ENCODE measurements around the gene FBXO28.
"Not testable (repeated sequence)": the region's sequence is repeated elsewhere in the genome, so short reads cannot be mapped to it uniquely, and the experiment has no call there.

The FBXO28 gene

GRCh38 chr1:224185208-224185607, 71.3 kb downstream of the FBXO28 start:
- no peak for DNase-seq

- DNase-seq, result no peak
Measured at GRCh38 chr1:224188286-224188685, 74.4 kb downstream of the FBXO28 start.

GRCh38 chr1:224189561-224189960, 75.7 kb downstream of the FBXO28 start:
- DNase-seq, result no peak

- no peak for DNase-seq
Measured at GRCh38 chr1:224192082-224192788, 78.3 kb downstream of the FBXO28 start.

- no peak for DNase-seq
Measured at GRCh38 chr1:224193319-224193966, 79.5 kb downstream of the FBXO28 start.

GRCh38 chr1:224196813-224197600, 83.1 kb downstream of the FBXO28 start:
- DNase-seq, result no peak

GRCh38 chr1:224198572-224198971, 84.7 kb downstream of the FBXO28 start:
- DNase-seq, result no peak

GRCh38 chr1:224199679-224200078, 85.8 kb downstream of the FBXO28 start:
- no peak for DNase-seq

GRCh38 chr1:224201383-224201782, 87.5 kb downstream of the FBXO28 start:
- no peak for DNase-seq

- DNase-seq, result no peak
Measured at GRCh38 chr1:224201853-224202252, 87.9 kb downstream of the FBXO28 start.

GRCh38 chr1:224203243-224204016, 89.5 kb downstream of the FBXO28 start:
- DNase-seq, result peak; percentile 61

- peak; percentile 41 for DNase-seq
Measured at GRCh38 chr1:224205438-224205840, 91.5 kb downstream of the FBXO28 start.

- not testable (repeated sequence) for DNase-seq
Measured at GRCh38 chr1:224205931-224206538, 92.1 kb downstream of the FBXO28 start.

- peak; percentile 39 for DNase-seq
Measured at GRCh38 chr1:224211206-224211962, 97.5 kb downstream of the FBXO28 start.
